ENCODE results near the gene HOXA10. TPM values are rescaled to one million over a fixed set of nuclear protein-coding genes. Genes with fewer than 3 reads are reported as not detected.

Gene HOXA10
- total RNA-seq, 1 experiment from 2014 or later = not detected

GRCh38 chr7:27128034-27128433 lies 46.1 kb downstream of the HOXA10 start:
- H3K36me3 ChIP-seq (replicated peaks; ENCODE audit: control insufficient read depth, insufficient read depth, low read length) = no peaks in the 10 kb centered on the region
- DNase-seq = no peak
- H3K27me3 ChIP-seq (ENCODE audit: control insufficient read depth, insufficient read depth, low read length) = peaks cover 98% of the 10 kb centered on the region
- H3K4me3 ChIP-seq (ENCODE audit: insufficient read depth, low read depth, low read length) = no peak overlapping the region

- no peak overlapping the region for H3K4me3 ChIP-seq (ENCODE audit: insufficient read depth, low read depth, low read length)
- H3K27me3 ChIP-seq (ENCODE audit: control insufficient read depth, insufficient read depth, low read length) = peaks cover 98% of the 10 kb centered on the region
- H3K36me3 ChIP-seq (replicated peaks; ENCODE audit: control insufficient read depth, insufficient read depth, low read length) = no peaks in the 10 kb centered on the region
- DNase-seq = no peak
Observed at GRCh38 chr7:27126596-27127327, 47.4 kb downstream of the HOXA10 start.

- peaks cover 98% of the 10 kb centered on the region for H3K27me3 ChIP-seq (ENCODE audit: control insufficient read depth, insufficient read depth, low read length)
- no peak for DNase-seq
Observed at GRCh38 chr7:27125986-27126394, 48.1 kb downstream of the HOXA10 start.

GRCh38 chr7:27124902-27125689 lies 49.0 kb downstream of the HOXA10 start:
- Histone ChIP-seq H3K27me3 (ENCODE audit: control insufficient read depth, insufficient read depth, low read length) (peaks cover 100% of the 10 kb centered on the region), H3K36me3 (replicated peaks; ENCODE audit: control insufficient read depth, insufficient read depth, low read length) (no peaks in the 10 kb centered on the region), H3K4me3 (ENCODE audit: insufficient read depth, low read depth, low read length) (no peak overlapping the region)
- DNase-seq = peak; percentile 38

More at GRCh38 chr7:27125986-27126394, 48.1 kb downstream of the HOXA10 start:
- H3K36me3 ChIP-seq (replicated peaks; ENCODE audit: control insufficient read depth, insufficient read depth, low read length) = no peaks in the 10 kb centered on the region
- H3K4me3 ChIP-seq (ENCODE audit: insufficient read depth, low read depth, low read length) = no peak overlapping the region

- no peaks in the 10 kb centered on the region for H3K36me3 ChIP-seq (replicated peaks; ENCODE audit: control insufficient read depth, insufficient read depth, low read length)
- H3K27me3 ChIP-seq (ENCODE audit: control insufficient read depth, insufficient read depth, low read length) = peaks cover 100% of the 10 kb centered on the region
- DNase-seq = peak; percentile 54
- no peak overlapping the region for H3K4me3 ChIP-seq (ENCODE audit: insufficient read depth, low read depth, low read length)
Observed at GRCh38 chr7:27124096-27124901, 49.8 kb downstream of the HOXA10 start.

- no peaks in the 10 kb centered on the region for H3K36me3 ChIP-seq (replicated peaks; ENCODE audit: control insufficient read depth, insufficient read depth, low read length)
- H3K4me3 ChIP-seq (ENCODE audit: insufficient read depth, low read depth, low read length) = no peak overlapping the region
- DNase-seq = peak; percentile 61
- H3K27me3 ChIP-seq (ENCODE audit: control insufficient read depth, insufficient read depth, low read length) = peaks cover 100% of the 10 kb centered on the region
Observed at GRCh38 chr7:27123477-27124053, 50.6 kb downstream of the HOXA10 start.

DNA sequence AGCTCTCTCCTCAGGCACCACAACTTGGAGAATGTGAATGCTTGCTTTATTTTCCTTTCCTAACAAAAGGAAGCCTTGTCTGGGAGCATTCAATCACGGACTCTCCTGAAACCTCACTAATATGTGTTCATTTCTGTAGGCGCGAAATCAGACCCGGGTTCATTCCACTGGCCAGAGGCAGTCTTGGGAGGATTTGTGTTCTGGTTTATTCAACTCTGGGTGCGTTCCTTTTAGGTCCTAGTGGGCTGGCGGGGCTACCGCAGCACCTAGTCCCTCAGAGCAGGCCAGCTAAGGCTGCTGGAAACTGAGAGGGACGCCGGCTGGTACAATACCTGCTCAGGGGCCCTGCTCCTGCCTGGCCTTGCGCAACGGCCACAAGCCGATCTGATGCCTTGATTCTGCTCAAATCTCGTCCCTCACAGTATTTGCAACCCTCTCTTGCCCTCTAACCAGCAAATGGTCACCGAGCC lies 51.1 kb downstream of the HOXA10 start:
- Histone ChIP-seq H3K27me3 (ENCODE audit: control insufficient read depth, insufficient read depth, low read length) (peaks cover 100% of the 10 kb centered on the region), H3K4me3 (ENCODE audit: insufficient read depth, low read depth, low read length) (no peak overlapping the region), H3K36me3 (replicated peaks; ENCODE audit: control insufficient read depth, insufficient read depth, low read length) (no peaks in the 10 kb centered on the region)
- peak; percentile 73 for DNase-seq

- DNase-seq = peak; percentile 60
- Histone ChIP-seq H3K4me3 (ENCODE audit: insufficient read depth, low read depth, low read length) (no peak overlapping the region), H3K27me3 (ENCODE audit: control insufficient read depth, insufficient read depth, low read length) (peaks cover 100% of the 10 kb centered on the region), H3K36me3 (replicated peaks; ENCODE audit: control insufficient read depth, insufficient read depth, low read length) (no peaks in the 10 kb centered on the region)
Observed at GRCh38 chr7:27122077-27122910, 51.8 kb downstream of the HOXA10 start.

DNA sequence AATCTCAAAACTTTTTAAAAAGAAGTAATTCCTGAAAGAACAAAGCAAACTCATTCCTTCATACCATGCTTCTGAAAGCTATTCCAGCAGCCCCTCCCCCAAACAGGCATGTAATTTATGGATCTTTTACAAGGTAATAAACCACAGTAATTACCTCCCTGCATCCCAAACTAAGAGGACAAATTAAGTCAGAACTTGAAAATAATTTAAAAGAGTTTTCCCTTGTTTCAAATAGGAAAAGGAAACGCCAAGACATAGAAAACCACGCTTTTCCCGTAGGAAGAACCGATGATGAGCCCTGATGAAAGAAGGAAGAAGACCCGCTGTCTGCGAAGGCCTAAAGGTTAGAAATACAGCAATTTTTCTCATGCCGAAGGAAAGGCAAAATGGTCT lies 52.4 kb downstream of the HOXA10 start:
- H3K4me3 ChIP-seq (ENCODE audit: insufficient read depth, low read depth, low read length) = no peak overlapping the region
- H3K36me3 ChIP-seq (replicated peaks; ENCODE audit: control insufficient read depth, insufficient read depth, low read length) = no peaks in the 10 kb centered on the region
- peaks cover 100% of the 10 kb centered on the region for H3K27me3 ChIP-seq (ENCODE audit: control insufficient read depth, insufficient read depth, low read length)
- no peak for DNase-seq

Other genes with a start within 250 kb of the HOXA10 start
- 0.10 TPM in 1 of 2 replicates, not detected in the other for gene HOXA1, start 78.3 kb downstream of the HOXA10 start, total RNA-seq (2014; rRNA removed; shearing (Covaris generic))
- gene HOXA2, start 71.6 kb downstream of the HOXA10 start, total RNA-seq (2014; rRNA removed; shearing (Covaris generic)) = not detected in 2 replicates
- not detected in 2 replicates for gene HOXA4, start 43.6 kb downstream of the HOXA10 start, total RNA-seq (2014; rRNA removed; shearing (Covaris generic))
- gene HOXA5, start 30.6 kb downstream of the HOXA10 start, total RNA-seq (2014; rRNA removed; shearing (Covaris generic)) = not detected in 2 replicates
- gene HOXA6, start 26.5 kb downstream of the HOXA10 start, total RNA-seq (2014; rRNA removed; shearing (Covaris generic)) = not detected in 2 replicates
- gene HOXA3, start 21.7 kb downstream of the HOXA10 start, total RNA-seq (2014; rRNA removed; shearing (Covaris generic)) = not detected in 2 replicates
- gene HOXA7, start 17.6 kb downstream of the HOXA10 start, total RNA-seq (2014; rRNA removed; shearing (Covaris generic)) = not detected in 2 replicates
- gene HOXA9, start 8.8 kb downstream of the HOXA10 start, total RNA-seq (2014; rRNA removed; shearing (Covaris generic)) = not detected in 2 replicates
- not detected in 2 replicates for gene HOXA11, start 10.9 kb upstream of the HOXA10 start, total RNA-seq (2014; rRNA removed; shearing (Covaris generic))
- not detected in 2 replicates for gene HOXA13, start 25.8 kb upstream of the HOXA10 start, total RNA-seq (2014; rRNA removed; shearing (Covaris generic))
- not detected in 2 replicates for gene EVX1, start 68.5 kb upstream of the HOXA10 start, total RNA-seq (2014; rRNA removed; shearing (Covaris generic))